Small intestine (tissue), 7 donors: ENCODE data around the gene MT1G. TPM values are rescaled to one million over a fixed set of nuclear protein-coding genes. Genes with fewer than 3 reads are reported as not detected.

ENCODE experiments used
- DNase-seq, 2 donors: peaks; one replicate each; pipeline versions ENCODE4 v3.0.0 to v3.0.0-alpha.2; 2013
- FAIRE-seq: peaks from 2 replicates; lab custom pipeline; 2012; peaks lifted over from hg19 to GRCh38; lab: Jason Lieb, UNC
- H3K27ac ChIP-seq, 3 donors: one replicate each; pipeline ENCODE4 v1.5.1; 2013; ENCODE audit warnings: low read length in 2 of 3, mild to moderate bottlenecking in 2 of 3, control low read depth in 1 of 3, inconsistent platforms in 1 of 3, low read depth in 1 of 3, moderate library complexity in 1 of 3
- H3K27me3 ChIP-seq, 3 donors: one replicate each; pipeline ENCODE4 v1.6.1; 2013; ENCODE audit warnings: low read length in 3 of 3, inconsistent platforms in 1 of 3; ENCODE audit not compliant: control insufficient read depth in 3 of 3, insufficient read depth in 3 of 3
- H3K36me3 ChIP-seq, 3 donors: one replicate each; pipeline ENCODE4 v1.6.1; 2013; ENCODE audit warnings: low read length in 3 of 3, inconsistent platforms in 1 of 3, low read depth in 1 of 3, mild to moderate bottlenecking in 1 of 3, moderate library complexity in 1 of 3; ENCODE audit not compliant: control insufficient read depth in 3 of 3, insufficient read depth in 2 of 3
- H3K4me1 ChIP-seq, 3 donors: one replicate each; pipeline ENCODE4 v1.6.1; 2013; ENCODE audit warnings: low read length in 2 of 3, inconsistent platforms in 1 of 3, low read depth in 1 of 3, mild to moderate bottlenecking in 1 of 3, moderate library complexity in 1 of 3; ENCODE audit not compliant: control insufficient read depth in 3 of 3, insufficient read depth in 2 of 3
- H3K4me3 ChIP-seq, 3 donors: one replicate each; pipeline ENCODE4 v1.5.1; 2013; ENCODE audit warnings: low read length in 3 of 3, control low read depth in 1 of 3, inconsistent platforms in 1 of 3, low read depth in 1 of 3, mild to moderate bottlenecking in 1 of 3, moderate library complexity in 1 of 3
- H3K9me3 ChIP-seq, 2 donors: one replicate each; pipeline ENCODE4 v1.6.1; 2013; ENCODE audit warnings: low read depth in 1 of 2, low read length in 1 of 2; ENCODE audit not compliant: control insufficient read depth in 2 of 2, insufficient read depth in 1 of 2
- WGBS, 3 donors: extraction: QIAGEN DNeasy Blood & Tissue Kit; methylation state at CpG; one replicate each; pipeline ENCODE4 v1.1.7; 2013; 5-methylcytosine and 5-hydroxymethylcytosine counted together
- polyA plus RNA-seq, 4 donors: library from polyadenylated mRNA; stranded (reverse) in 3 of 4; unstranded in 1 of 4; fragments of 200-250 nt in 3 of 4; fragments of 120-200 nt in 1 of 4; gene quantifications; one replicate each; pipeline versions ENCODE4 v1.2.1 to v1.2.3, GENCODE V29; 2013
- donor health status: healthy with polysubstance abuse.
- donor health status: control.
- donor health status: control.
- donor health status: Bipolar disorder and iron deficiency.
- donor health status: healthy.

MT1G gene
- polyA plus RNA-seq, 4 donors = 193 to 1,801 (median 342) TPM

DNA sequence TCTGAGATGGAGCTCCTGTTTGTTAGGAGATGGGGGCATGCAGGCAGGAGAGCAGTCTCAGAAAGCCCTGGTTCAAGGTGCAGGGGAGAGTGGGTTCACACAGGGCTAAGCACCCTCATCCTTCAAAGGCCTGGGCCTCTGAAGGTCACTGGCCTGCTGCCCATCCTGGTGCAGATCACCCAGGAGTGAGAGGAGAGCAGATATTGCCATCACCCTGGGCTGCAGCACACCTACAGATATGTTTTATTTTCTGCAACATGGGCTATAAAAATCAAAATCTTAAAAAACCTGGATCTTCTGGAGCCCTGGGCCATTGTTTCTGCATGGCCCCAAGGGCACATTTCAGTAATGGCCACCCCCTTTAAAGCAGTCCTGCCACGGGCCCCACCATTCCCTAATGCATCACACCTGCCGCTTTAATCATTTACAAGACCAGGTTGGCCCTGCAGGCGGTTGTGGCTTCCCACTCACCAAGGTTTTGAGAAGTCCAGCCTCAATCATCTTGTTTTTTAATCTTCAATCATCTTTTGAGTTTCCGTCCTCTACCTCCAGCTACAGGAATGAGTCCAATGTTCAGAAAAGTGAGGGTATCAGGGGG is 41.7 kb upstream of the MT1G start:
- Histone ChIP-seq H3K9me3 (peaks cover 0 to 4% of the 10 kb centered on the region in 2 donors), H3K36me3 (no peaks in the 10 kb centered on the region), H3K27ac (no peak overlapping the region), H3K27me3 (peaks cover 0 to 3% (median 0%) of the 10 kb centered on the region in 3 donors), H3K4me3 (no peak overlapping the region), H3K4me1 (no peaks in the 10 kb centered on the region)
- DNase-seq (no peak), FAIRE-seq (no peak)
- WGBS, 3 donors = 61 to 76% (median 62%) methylated on average over 4 of the region's 4 CpGs

DNA sequence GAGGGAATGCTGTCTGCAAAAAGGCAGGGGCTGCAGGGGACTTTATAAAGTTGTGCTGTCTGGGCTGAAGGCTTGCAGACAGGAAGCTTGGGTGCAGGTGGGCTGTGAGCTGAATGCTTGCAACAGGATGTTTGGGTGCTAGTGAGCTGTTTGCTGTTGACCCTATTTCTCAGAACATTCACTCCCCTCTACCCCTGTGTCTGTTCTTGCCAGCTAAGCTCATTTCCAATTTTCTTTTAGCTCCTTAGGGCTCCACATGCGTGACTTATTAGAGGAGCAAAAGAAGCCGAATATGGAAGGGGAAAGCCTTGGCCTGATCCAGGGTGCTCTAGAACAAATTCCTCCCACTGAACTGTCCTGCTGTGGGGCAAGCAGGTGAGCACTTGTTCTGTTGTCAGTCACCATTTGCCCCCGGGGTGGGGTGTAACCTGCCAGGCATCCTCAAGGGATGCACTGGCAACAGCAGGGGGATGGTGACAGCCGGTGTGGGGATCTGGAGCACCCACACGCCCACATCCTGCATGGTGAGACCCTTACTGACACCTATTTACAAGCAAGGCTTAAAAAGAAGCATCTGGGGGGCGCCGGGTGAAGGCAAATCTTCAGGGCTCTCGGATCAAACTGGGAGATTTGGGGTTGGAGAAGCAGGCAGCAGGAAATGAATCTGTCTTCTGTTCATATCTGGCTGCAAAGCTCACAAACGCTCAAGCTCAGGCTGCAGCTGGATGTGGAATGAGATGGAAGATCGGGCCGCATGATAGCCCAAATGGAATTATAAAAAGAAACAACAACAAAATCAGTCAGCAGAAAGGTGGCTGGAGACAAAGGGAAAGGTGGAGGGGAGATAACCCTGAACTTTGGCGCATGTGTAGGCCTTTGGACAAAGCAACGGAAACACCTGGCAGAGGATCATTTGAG is 40.9 kb upstream of the MT1G start:
- Histone ChIP-seq H3K4me3 (no peak overlapping the region), H3K4me1 (no peaks in the 10 kb centered on the region), H3K27me3 (peaks cover 0 to 3% (median 0%) of the 10 kb centered on the region in 3 donors), H3K27ac (peak overlapping the region in 2 of 3 donors; percentile 7 to 72), H3K9me3 (peaks cover 0 to 4% of the 10 kb centered on the region in 2 donors), H3K36me3 (no peaks in the 10 kb centered on the region)
- FAIRE-seq = no peak
- peak in 1 of 2 donors; percentile 38 for DNase-seq
- 41 to 62% (median 46%) methylated on average over 13 of the region's 13 CpGs for WGBS, 3 donors

DNA sequence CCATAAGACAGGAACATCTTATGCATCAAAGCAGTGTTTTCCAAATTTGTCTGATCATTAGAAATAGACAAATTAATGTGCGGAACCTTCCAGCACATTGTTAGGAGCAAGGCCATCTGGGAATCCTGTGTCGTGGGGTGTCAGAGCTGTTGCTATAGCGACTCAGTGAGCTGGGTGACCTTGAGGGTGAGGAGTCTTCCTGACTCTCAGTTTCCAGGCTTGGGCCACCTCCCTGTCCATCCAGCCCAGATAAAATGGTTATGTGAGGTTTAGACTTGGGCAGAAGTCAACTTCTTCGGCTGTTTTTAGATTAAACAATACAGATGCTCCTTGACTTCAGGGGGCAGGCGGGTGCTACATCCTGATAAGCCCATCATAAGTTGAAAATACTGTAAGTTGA is 35.0 kb upstream of the MT1G start:
- no peaks in the 10 kb centered on the region for H3K4me1 ChIP-seq
- peaks cover 0 to 5% of the 10 kb centered on the region in 2 donors for H3K9me3 ChIP-seq
- no peak overlapping the region for H3K4me3 ChIP-seq
- no peak for FAIRE-seq
- no peaks in the 10 kb centered on the region for H3K27me3 ChIP-seq
- no peaks in the 10 kb centered on the region for H3K36me3 ChIP-seq
- H3K27ac ChIP-seq = no peak overlapping the region
- DNase-seq = no peak
- 85 to 90% (median 90%) methylated on average over 5 of the region's 5 CpGs for WGBS, 3 donors

DNA sequence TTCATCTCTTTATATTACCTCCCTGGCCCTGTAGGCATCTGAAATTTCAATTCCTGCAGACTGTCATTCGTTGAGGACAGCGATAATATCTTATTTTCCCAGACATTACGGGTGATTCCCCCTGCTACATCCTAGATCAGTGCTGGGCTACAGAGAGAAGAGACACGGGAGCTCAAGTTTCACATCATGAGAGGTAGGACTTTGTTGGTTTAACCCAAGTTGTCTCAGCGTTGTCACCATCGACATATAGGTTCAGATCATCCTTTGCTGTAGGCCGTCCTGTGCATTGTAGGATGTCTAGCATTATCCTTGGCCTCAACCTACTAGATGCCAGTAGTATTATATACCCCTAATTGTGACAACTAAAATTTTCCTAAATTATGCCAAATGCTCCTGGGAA is 33.7 kb upstream of the MT1G start:
- Histone ChIP-seq H3K9me3 (peaks cover 0 to 14% of the 10 kb centered on the region in 2 donors), H3K4me1 (no peaks in the 10 kb centered on the region), H3K36me3 (no peaks in the 10 kb centered on the region), H3K27ac (no peak overlapping the region), H3K4me3 (no peak overlapping the region), H3K27me3 (no peaks in the 10 kb centered on the region)
- DNase-seq = no peak
- FAIRE-seq = no peak
- 84 to 91% (median 86%) methylated on average over 7 of the region's 7 CpGs for WGBS, 3 donors

DNA sequence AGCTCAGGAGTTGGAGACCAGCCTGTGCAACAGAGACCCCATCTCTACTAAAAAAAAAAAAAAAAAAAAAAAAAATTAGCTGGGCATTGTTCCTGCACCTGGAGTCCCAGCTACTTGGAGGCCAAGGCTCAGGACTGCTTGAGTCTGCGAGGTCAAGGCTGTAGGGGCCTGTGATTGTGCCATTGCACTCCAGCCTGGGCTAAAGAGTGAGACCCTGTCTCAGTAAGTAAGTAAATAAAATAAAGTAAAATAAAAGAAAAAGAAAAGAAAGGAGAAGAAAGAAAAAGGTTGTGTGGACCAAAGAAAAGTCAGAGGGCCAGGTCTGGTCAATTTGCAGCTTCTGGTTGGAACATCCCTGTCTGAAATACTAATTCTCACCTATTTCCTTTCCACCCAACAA is 32.8 kb upstream of the MT1G start:
- H3K4me3 ChIP-seq = no peak overlapping the region
- WGBS, 3 donors = 92 to 100% (median 94%) methylated on average over 1 of the region's 1 CpG
- H3K9me3 ChIP-seq = peaks cover 0 to 20% of the 10 kb centered on the region in 2 donors
- no peak for FAIRE-seq
- no peak overlapping the region for H3K27ac ChIP-seq
- no peaks in the 10 kb centered on the region for H3K36me3 ChIP-seq
- H3K4me1 ChIP-seq = no peaks in the 10 kb centered on the region
- DNase-seq = no peak
- no peaks in the 10 kb centered on the region for H3K27me3 ChIP-seq

DNA sequence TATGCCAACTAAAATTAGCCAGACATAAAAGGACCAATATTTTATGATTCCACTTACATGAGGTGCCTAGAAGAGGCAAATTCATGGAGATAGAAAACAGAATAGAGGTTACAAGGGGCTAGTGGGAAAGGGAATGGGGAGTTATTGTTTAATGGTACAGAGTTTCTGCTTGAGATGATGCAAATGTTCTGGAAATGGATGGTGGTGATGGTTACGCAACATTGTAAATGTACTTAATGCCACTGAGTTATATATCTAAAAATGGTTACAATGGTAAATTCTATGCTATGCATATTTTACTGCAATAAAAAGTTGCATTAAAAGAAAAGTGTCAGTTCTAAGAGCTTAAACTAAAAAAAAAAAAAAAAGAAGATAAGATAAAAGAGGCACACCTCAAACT is 32.3 kb upstream of the MT1G start:
- no peak for DNase-seq
- WGBS, 3 donors = 12 to 98% (median 50%) methylated on average over 1 of the region's 1 CpG
- Histone ChIP-seq H3K27ac (no peak overlapping the region), H3K27me3 (no peaks in the 10 kb centered on the region), H3K4me1 (no peaks in the 10 kb centered on the region), H3K9me3 (peaks cover 0 to 20% of the 10 kb centered on the region in 2 donors), H3K4me3 (no peak overlapping the region), H3K36me3 (no peaks in the 10 kb centered on the region)
- FAIRE-seq = no peak

DNA sequence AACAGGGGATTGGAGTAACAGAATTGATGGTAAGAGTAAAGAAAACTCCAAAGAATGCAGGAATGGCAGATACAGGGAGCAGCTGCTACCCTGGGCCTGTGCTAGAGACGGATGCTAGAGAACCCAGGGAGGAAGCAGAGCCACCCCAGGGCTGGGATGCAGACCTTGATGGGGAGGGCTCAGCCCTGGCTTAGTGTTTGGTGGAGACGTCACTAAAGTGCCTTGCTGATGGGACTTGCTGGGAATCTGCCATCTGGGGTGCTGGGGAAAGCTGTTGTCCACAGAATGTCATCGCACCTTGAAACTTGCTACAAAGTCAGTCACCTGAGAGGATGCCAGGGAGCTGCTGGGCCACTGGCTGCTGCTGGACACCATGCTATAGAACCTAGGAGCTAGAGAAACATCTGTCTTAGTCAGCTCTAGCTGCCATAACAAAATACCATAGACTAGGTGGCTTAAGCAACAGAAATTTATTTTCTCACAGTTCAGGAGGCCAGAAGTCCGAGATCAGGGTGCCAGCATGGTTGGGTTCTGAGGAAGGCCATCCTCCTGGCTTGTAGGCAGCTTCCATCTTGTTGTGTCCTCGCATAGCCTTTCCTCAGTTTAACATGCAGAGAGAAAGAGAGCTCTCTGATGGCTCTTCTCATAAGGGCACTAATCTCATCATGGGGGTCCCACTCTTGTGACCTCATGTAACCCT is 29.7 kb upstream of the MT1G start:
- DNase-seq (no peak), FAIRE-seq (no peak)
- no peaks in the 10 kb centered on the region for H3K4me1 ChIP-seq
- peaks cover 0 to 20% of the 10 kb centered on the region in 2 donors for H3K9me3 ChIP-seq
- H3K27ac ChIP-seq = no peak overlapping the region
- WGBS, 3 donors = 90 to 91% (median 91%) methylated on average over 5 of the region's 5 CpGs
- H3K36me3 ChIP-seq = no peaks in the 10 kb centered on the region
- H3K27me3 ChIP-seq = no peaks in the 10 kb centered on the region
- H3K4me3 ChIP-seq = no peak overlapping the region

DNA sequence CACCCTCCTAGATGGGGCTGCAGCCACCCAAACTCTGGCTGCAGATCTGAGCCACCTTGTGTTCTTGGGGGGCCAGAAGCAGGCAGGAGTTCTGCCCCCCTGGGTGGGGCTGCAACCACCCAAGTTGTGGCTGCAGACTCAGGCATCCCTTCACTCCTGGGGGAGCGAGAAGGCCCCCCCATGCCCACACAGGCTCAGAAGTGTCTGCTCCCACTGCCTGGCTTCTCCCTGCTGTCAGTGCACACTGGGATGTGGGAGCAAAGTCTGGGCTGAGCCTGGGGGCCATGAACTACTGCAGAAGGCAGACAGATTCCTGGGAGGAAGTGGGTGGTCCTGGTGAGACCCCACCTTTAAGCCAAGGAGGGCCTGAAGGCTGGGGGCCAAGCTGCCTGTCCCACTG is 27.4 kb upstream of the MT1G start:
- H3K4me3 ChIP-seq = no peak overlapping the region
- FAIRE-seq (no peak), DNase-seq (no peak)
- no peaks in the 10 kb centered on the region for H3K27me3 ChIP-seq
- H3K9me3 ChIP-seq = peaks cover 0 to 20% of the 10 kb centered on the region in 2 donors
- H3K36me3 ChIP-seq = no peaks in the 10 kb centered on the region
- H3K27ac ChIP-seq = no peak overlapping the region
- 63 to 94% (median 76%) methylated on average over 1 of the region's 1 CpG for WGBS, 3 donors
- peaks cover 0 to 10% (median 0%) of the 10 kb centered on the region in 3 donors for H3K4me1 ChIP-seq
